ENCODE data around the gene TCTN1.
"Not testable (repeated sequence)": the region's sequence is repeated elsewhere in the genome, so short reads cannot be mapped to it uniquely, and the experiment has no call there.

Gene TCTN1

GRCh38 chr12:110574044-110574443 is 39.9 kb upstream of the TCTN1 start:
- Mint-ChIP-seq H3K27ac (no peak overlapping the region), H3K4me3 (no peak overlapping the region), H3K27me3 (ENCODE audit: low read depth, poor library complexity) (no peaks in the 10 kb centered on the region), H3K4me1 (peaks cover 7% of the 10 kb centered on the region), H3K36me3 (ENCODE audit: low read depth) (peaks cover 33% of the 10 kb centered on the region), H3K9me3 (peaks cover 36% of the 10 kb centered on the region)
- no peak for TF ChIP-seq CTCF (IDR thresholded peaks at IDR 0.05)
- no peak for DNase-seq

- H3K4me3 Mint-ChIP-seq; H3K4me1 Mint-ChIP-seq; DNase-seq; H3K27ac Mint-ChIP-seq; H3K27me3 Mint-ChIP-seq (ENCODE audit: low read depth, poor library complexity): not testable (repeated sequence)
- peaks cover 31% of the 10 kb centered on the region for H3K36me3 Mint-ChIP-seq (ENCODE audit: low read depth)
- H3K9me3 Mint-ChIP-seq, result peaks cover 29% of the 10 kb centered on the region
These were observed 39.2 kb upstream of the TCTN1 start for GRCh38 chr12:110574717-110575230.

DNA sequence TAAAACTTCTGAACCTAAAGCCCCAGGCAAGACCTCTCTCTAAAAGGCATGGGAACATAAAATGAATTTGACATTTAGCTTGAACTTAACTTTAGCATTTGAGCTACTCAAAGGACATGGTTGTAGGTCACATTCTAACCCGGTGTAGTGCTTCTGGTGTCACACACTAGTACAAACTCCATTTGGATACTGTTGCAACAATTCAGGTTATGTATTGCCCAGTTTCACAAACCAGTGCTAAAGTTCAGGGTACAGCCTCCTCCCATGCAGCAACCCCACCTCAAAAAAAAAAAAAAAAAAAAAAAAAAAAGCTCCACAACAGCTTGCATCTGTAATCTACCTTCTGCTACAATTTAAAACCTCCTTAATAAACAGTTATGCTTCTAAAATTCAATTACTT is 38.6 kb upstream of the TCTN1 start:
- DNase-seq, result no peak
- H3K4me1 Mint-ChIP-seq, result peaks cover 7% of the 10 kb centered on the region
- H3K4me3 Mint-ChIP-seq, result no peak overlapping the region
- no peak for TF ChIP-seq CTCF (IDR thresholded peaks at IDR 0.05)
- H3K9me3 Mint-ChIP-seq, result peaks cover 26% of the 10 kb centered on the region
- H3K36me3 Mint-ChIP-seq (ENCODE audit: low read depth), result peaks cover 28% of the 10 kb centered on the region
- H3K27ac Mint-ChIP-seq, result no peak overlapping the region
- H3K27me3 Mint-ChIP-seq (ENCODE audit: low read depth, poor library complexity), result peaks cover under 1% of the 10 kb centered on the region

GRCh38 chr12:110576504-110576903 is 37.4 kb upstream of the TCTN1 start:
- Mint-ChIP-seq H3K4me3 (no peak overlapping the region), H3K36me3 (ENCODE audit: low read depth) (peaks cover 22% of the 10 kb centered on the region), H3K27ac (no peak overlapping the region), H3K27me3 (ENCODE audit: low read depth, poor library complexity) (peaks cover 5% of the 10 kb centered on the region), H3K9me3 (peaks cover 19% of the 10 kb centered on the region), H3K4me1 (peaks cover 13% of the 10 kb centered on the region)
- DNase-seq, result no peak
- no peak for TF ChIP-seq CTCF (IDR thresholded peaks at IDR 0.05)

DNA sequence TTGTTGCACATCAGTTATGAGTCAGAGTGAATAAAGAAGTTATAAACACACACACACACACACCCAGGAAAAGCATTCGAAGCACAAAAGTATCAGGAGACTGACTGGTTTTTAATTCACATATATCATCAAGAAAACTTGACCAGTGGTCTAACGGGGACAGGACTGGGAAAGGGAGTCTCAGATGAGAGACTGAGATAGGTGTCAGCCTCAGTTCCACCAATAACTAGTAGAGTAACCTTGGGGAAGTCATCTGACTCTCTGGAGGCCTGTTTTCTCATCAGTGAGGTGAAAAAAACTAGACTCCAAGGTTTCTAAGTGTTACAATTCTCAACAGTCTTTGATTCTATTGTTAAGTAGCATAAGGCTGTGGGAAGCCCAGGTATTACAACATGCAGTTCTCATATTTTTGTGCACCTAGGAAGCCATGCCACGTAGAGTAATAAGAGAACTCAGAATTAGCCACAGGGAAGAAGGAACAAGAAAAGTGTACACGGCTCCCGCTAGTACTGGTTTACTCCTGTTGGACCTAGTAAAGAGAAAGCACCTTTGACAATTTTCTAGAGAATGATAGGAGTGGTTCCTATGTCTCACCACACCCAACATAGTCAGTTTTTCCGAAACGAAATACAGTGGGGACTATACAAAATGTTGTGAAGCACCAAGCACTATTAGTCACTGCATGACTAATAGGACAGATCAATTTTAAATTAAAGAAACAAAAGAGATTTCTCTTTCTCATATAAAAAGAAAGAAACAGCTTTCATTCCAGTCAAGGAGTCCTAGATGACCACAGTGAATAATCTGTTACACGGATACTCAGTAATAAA is 35.9 kb upstream of the TCTN1 start:
- Mint-ChIP-seq H3K36me3 (ENCODE audit: low read depth) (peaks cover 10% of the 10 kb centered on the region), H3K27me3 (ENCODE audit: low read depth, poor library complexity) (peaks cover 9% of the 10 kb centered on the region), H3K9me3 (peaks cover 5% of the 10 kb centered on the region), H3K4me1 (peaks cover 19% of the 10 kb centered on the region), H3K27ac (no peak overlapping the region), H3K4me3 (no peak overlapping the region)
- DNase-seq, result no peak
- no peak for TF ChIP-seq CTCF (IDR thresholded peaks at IDR 0.05)

GRCh38 chr12:110578694-110579534 is 35.0 kb upstream of the TCTN1 start:
- no peak for TF ChIP-seq CTCF (IDR thresholded peaks at IDR 0.05)
- no peak for DNase-seq
- H3K9me3 Mint-ChIP-seq, result no peaks in the 10 kb centered on the region
- H3K27ac Mint-ChIP-seq, result no peak overlapping the region
- peaks cover 5% of the 10 kb centered on the region for H3K36me3 Mint-ChIP-seq (ENCODE audit: low read depth)
- H3K27me3 Mint-ChIP-seq (ENCODE audit: low read depth, poor library complexity), result peaks cover 9% of the 10 kb centered on the region
- H3K4me3 Mint-ChIP-seq, result no peak overlapping the region
- peaks cover 26% of the 10 kb centered on the region for H3K4me1 Mint-ChIP-seq
